ENCODE data around the gene SDC1. TPM values are rescaled to one million over a fixed set of nuclear protein-coding genes. Genes with fewer than 3 reads are reported as not detected.
A peak's percentile ranks its signal among the peaks of the same experiment; 100 is the strongest.
"Not testable (repeated sequence)": the region's sequence is repeated elsewhere in the genome, so short reads cannot be mapped to it uniquely, and the experiment has no call there.

Gene SDC1, protein sequence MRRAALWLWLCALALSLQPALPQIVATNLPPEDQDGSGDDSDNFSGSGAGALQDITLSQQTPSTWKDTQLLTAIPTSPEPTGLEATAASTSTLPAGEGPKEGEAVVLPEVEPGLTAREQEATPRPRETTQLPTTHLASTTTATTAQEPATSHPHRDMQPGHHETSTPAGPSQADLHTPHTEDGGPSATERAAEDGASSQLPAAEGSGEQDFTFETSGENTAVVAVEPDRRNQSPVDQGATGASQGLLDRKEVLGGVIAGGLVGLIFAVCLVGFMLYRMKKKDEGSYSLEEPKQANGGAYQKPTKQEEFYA
- total RNA-seq = 100 to 1,000 TPM in 3 of 4 donors, 10 to 100 TPM in 1; 25.6 to 343 (median 197) TPM

- TF ChIP-seq CTCF (IDR thresholded peaks at IDR 0.05) (peak in 1 of 6 experiments; percentile 11), POLR2A (IDR thresholded peaks at IDR 0.05) (peak; percentile 33 to 46)
- peak in 1 of 3 donors; percentile 75 for DNase-seq
- Histone ChIP-seq H3K27ac (peak within 1 kb of the TSS; percentile 46 to 100 (median 86)), H3K4me3 (peak within 1 kb of the TSS; percentile 51 to 89 (median 72)), H3K9me3 (no peaks in the 10 kb centered on the region), H3K4me1 (peaks cover 0 to 40% (median 11%) of the 10 kb centered on the region in 4 donors), H3K36me3 (no peaks in the 10 kb centered on the region), H3K27me3 (no peaks in the 10 kb centered on the region)
These were observed at the start of gene SDC1 for GRCh38 chr2:20224716-20225293. Gene SDC1, minus strand, starts transcription at chr2:20225130. Its CDS starts 263 bp downstream, at chr2:20224867.

GRCh38 chr2:20273042-20273441 lies 48.1 kb upstream of the SDC1 start:
- no peak overlapping the region for H3K27ac ChIP-seq
- H3K4me3 ChIP-seq = no peak overlapping the region
- no peaks in the 10 kb centered on the region for H3K4me1 ChIP-seq
- H3K36me3 ChIP-seq = peaks cover 0 to 29% (median 0%) of the 10 kb centered on the region in 3 donors
- no peak for DNase-seq
- no peaks in the 10 kb centered on the region for H3K9me3 ChIP-seq
- H3K27me3 ChIP-seq = no peaks in the 10 kb centered on the region
- TF ChIP-seq CTCF (IDR thresholded peaks at IDR 0.05) (no peak), POLR2A (IDR thresholded peaks at IDR 0.05) (no peak)

DNA sequence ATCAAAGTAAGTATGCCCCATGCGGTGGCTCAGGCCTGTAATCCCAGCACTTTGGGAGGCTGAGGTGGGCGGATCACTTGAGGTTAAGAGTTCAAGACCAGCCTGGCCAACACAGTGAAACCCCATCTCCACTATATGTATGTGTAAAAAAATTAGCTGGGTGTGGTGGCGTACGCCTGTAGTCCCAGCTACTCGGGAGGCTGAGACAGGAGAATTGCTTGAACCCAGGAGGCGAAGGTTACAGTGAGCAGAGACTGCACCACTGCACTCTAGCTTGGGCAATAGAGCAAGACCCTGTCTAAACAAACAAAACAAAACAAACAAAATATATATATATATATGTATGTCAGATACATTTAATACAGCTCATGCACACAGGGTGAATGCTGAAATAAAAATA lies 43.4 kb upstream of the SDC1 start:
- peaks cover 0 to 25% (median 0%) of the 10 kb centered on the region in 3 donors for H3K36me3 ChIP-seq
- not testable (repeated sequence) for H3K9me3 ChIP-seq, H3K27me3 ChIP-seq, DNase-seq, H3K27ac ChIP-seq, H3K4me3 ChIP-seq, H3K4me1 ChIP-seq

GRCh38 chr2:20267529-20267928 lies 42.6 kb upstream of the SDC1 start:
- no peak for TF ChIP-seq CTCF (IDR thresholded peaks at IDR 0.05)
- no peak for TF ChIP-seq POLR2A (IDR thresholded peaks at IDR 0.05)
- Histone ChIP-seq H3K9me3 (no peaks in the 10 kb centered on the region), H3K4me3 (no peak overlapping the region), H3K27ac (no peak overlapping the region), H3K36me3 (peaks cover 0 to 32% (median 0%) of the 10 kb centered on the region in 3 donors), H3K27me3 (no peaks in the 10 kb centered on the region), H3K4me1 (no peaks in the 10 kb centered on the region)
- no peak for DNase-seq

GRCh38 chr2:20264629-20265028 lies 39.7 kb upstream of the SDC1 start:
- DNase-seq = no peak
- no peaks in the 10 kb centered on the region for H3K4me1 ChIP-seq
- H3K9me3 ChIP-seq = no peaks in the 10 kb centered on the region
- H3K27ac ChIP-seq = no peak overlapping the region
- H3K27me3 ChIP-seq = no peaks in the 10 kb centered on the region
- no peak overlapping the region for H3K4me3 ChIP-seq
- peaks cover 0 to 36% (median 0%) of the 10 kb centered on the region in 3 donors for H3K36me3 ChIP-seq
- TF ChIP-seq CTCF (IDR thresholded peaks at IDR 0.05) (no peak), POLR2A (IDR thresholded peaks at IDR 0.05) (no peak)

GRCh38 chr2:20257411-20257810 lies 32.5 kb upstream of the SDC1 start:
- TF ChIP-seq CTCF (IDR thresholded peaks at IDR 0.05) (no peak), POLR2A (IDR thresholded peaks at IDR 0.05) (no peak)
- H3K27me3 ChIP-seq = no peaks in the 10 kb centered on the region
- H3K4me3 ChIP-seq = no peak overlapping the region
- no peak overlapping the region for H3K27ac ChIP-seq
- no peak for DNase-seq
- no peaks in the 10 kb centered on the region for H3K4me1 ChIP-seq
- peaks cover 0 to 76% (median 0%) of the 10 kb centered on the region in 3 donors for H3K36me3 ChIP-seq
- no peaks in the 10 kb centered on the region for H3K9me3 ChIP-seq
